HG02642 (cell line): Measurements from ENCODE around the gene GSE1.

Source experiments
- ATAC-seq: cut with Tn5 transposase; IDR thresholded peaks from one replicate; pipeline ENCODE4 v1.9.1; 2021; ENCODE audit warnings: mild to moderate bottlenecking; ENCODE audit not compliant: unreplicated experiment, poor library complexity

Gene GSE1

GRCh38 chr16:85688586-85689284 is 75.6 kb downstream of the GSE1 start, which contains the start of gene GINS2:
Gene GINS2 (minus strand): TSS chr16:85688954. CDS start chr16:85688898, 56 bp downstream.
- peak; percentile 97 for ATAC-seq

- ATAC-seq: no peak
Measured at GRCh38 chr16:85689285-85689949, 76.3 kb downstream of the GSE1 start.

GRCh38 chr16:85689950-85690320 is 76.8 kb downstream of the GSE1 start:
- ATAC-seq: no peak

GRCh38 chr16:85690469-85691064 is 77.4 kb downstream of the GSE1 start:
- ATAC-seq: no peak

GRCh38 chr16:85695196-85696128 is 82.3 kb downstream of the GSE1 start:
- ATAC-seq: no peak

- no peak for ATAC-seq
Measured at GRCh38 chr16:85696781-85697180, 83.7 kb downstream of the GSE1 start.

GRCh38 chr16:85697431-85697830 is 84.3 kb downstream of the GSE1 start:
- ATAC-seq: no peak

GRCh38 chr16:85698459-85698891 is 85.4 kb downstream of the GSE1 start:
- no peak for ATAC-seq

GRCh38 chr16:85698935-85699558 is 85.9 kb downstream of the GSE1 start:
- ATAC-seq: no peak

- no peak for ATAC-seq
Measured at GRCh38 chr16:85699628-85700027, 86.5 kb downstream of the GSE1 start.

- ATAC-seq: no peak
Measured at GRCh38 chr16:85704011-85704410, 90.9 kb downstream of the GSE1 start.

- no peak for ATAC-seq
Measured at GRCh38 chr16:85704900-85705846, 92.1 kb downstream of the GSE1 start.

GRCh38 chr16:85706449-85707034 is 93.4 kb downstream of the GSE1 start:
- no peak for ATAC-seq

GRCh38 chr16:85707528-85708095 is 94.5 kb downstream of the GSE1 start:
- ATAC-seq: no peak

- ATAC-seq: no peak
Measured at GRCh38 chr16:85708338-85708737, 95.2 kb downstream of the GSE1 start.

- no peak for ATAC-seq
Measured at GRCh38 chr16:85709766-85710585, 96.9 kb downstream of the GSE1 start.

GRCh38 chr16:85710732-85711131 is 97.6 kb downstream of the GSE1 start:
- no peak for ATAC-seq
